Fibroblast of skin of right quadriceps (primary cell): Measurements from ENCODE around the gene RASA3.
"Not testable (repeated sequence)": the region's sequence is repeated elsewhere in the genome, so short reads cannot be mapped to it uniquely, and the experiment has no call there.

Source experiments
- DNase-seq: peaks from one replicate; pipeline ENCODE4 v3.0.0-alpha.2; 2013

RASA3 gene

GRCh38 chr13:114155320-114155719 is 22.9 kb upstream of the RASA3 start:
- DNase-seq: no peak

- no peak for DNase-seq
Measured at GRCh38 chr13:114154476-114154875, 22.1 kb upstream of the RASA3 start.

- DNase-seq: no peak
Measured at GRCh38 chr13:114153485-114154080, 21.2 kb upstream of the RASA3 start.

- DNase-seq: peak; percentile 57
Measured at GRCh38 chr13:114152831-114153371, 20.5 kb upstream of the RASA3 start.

- DNase-seq: no peak
Measured at GRCh38 chr13:114152285-114152645, 19.8 kb upstream of the RASA3 start.

GRCh38 chr13:114151565-114152284 is 19.3 kb upstream of the RASA3 start:
- DNase-seq: no peak

- no peak for DNase-seq
Measured at GRCh38 chr13:114151031-114151430, 18.6 kb upstream of the RASA3 start.

GRCh38 chr13:114149774-114150740 is 17.6 kb upstream of the RASA3 start:
- no peak for DNase-seq

- not testable (repeated sequence) for DNase-seq
Measured at GRCh38 chr13:114148886-114149285, 16.5 kb upstream of the RASA3 start.

- DNase-seq: no peak
Measured at GRCh38 chr13:114148521-114148855, 16.1 kb upstream of the RASA3 start.

GRCh38 chr13:114147803-114148520 is 15.5 kb upstream of the RASA3 start:
- DNase-seq: no peak

- no peak for DNase-seq
Measured at GRCh38 chr13:114146629-114147028, 14.2 kb upstream of the RASA3 start.

GRCh38 chr13:114146173-114146572 is 13.8 kb upstream of the RASA3 start:
- DNase-seq: no peak

- DNase-seq: no peak
Measured at GRCh38 chr13:114145722-114146121, 13.3 kb upstream of the RASA3 start.

GRCh38 chr13:114145256-114145655 is 12.8 kb upstream of the RASA3 start:
- no peak for DNase-seq

GRCh38 chr13:114144606-114145244 is 12.3 kb upstream of the RASA3 start:
- no peak for DNase-seq

GRCh38 chr13:114143806-114144605 is 11.6 kb upstream of the RASA3 start:
- DNase-seq: no peak

GRCh38 chr13:114142640-114143490 is 10.4 kb upstream of the RASA3 start:
- no peak for DNase-seq

- no peak for DNase-seq
Measured at GRCh38 chr13:114142137-114142550, 9.7 kb upstream of the RASA3 start.

GRCh38 chr13:114141261-114141996 is 9.0 kb upstream of the RASA3 start:
- no peak for DNase-seq
